ENCODE results near the gene RTTN.

The RTTN gene

DNA sequence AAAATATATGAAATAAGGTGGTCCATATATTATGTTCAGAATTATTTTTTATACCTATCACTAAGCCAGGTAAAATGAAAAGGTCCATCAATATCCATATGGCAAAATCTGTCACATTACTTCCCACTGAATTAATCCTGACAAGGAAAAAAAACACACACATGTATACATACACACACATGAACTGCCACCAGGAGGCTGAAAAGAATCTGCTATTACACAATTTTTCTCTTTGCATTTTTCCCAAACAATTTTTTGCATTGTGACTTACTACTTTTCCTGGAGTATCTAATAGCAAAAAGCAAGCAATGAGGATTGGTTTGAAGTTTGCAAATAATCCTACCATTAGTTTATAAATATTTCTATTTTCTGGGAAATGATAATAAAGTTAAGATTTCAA lies 129.6 kb downstream of the RTTN start:
- DNase-seq (ENCODE audit: low read depth in 2 of 2) = no peak

DNA sequence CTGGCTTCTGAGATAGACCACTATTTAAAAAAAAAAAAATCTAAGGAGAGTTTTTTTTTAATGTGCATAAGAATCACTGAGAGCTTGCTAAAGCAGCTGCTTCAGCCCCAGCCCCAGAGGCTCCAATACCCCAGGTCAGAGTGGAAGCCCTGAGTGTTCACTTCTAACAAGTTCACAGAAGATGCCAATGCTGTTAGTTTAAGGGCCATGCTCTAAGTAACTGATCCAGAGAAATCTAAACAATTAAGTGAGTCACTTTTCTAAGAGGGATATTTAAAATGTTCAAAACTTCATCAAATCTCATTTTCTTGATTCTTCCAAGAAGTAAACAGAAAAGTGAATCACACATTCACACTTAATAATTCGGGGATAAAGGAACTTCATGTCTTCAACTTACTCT lies 131.4 kb downstream of the RTTN start:
- DNase-seq (ENCODE audit: low read depth in 2 of 2) = no peak

DNA sequence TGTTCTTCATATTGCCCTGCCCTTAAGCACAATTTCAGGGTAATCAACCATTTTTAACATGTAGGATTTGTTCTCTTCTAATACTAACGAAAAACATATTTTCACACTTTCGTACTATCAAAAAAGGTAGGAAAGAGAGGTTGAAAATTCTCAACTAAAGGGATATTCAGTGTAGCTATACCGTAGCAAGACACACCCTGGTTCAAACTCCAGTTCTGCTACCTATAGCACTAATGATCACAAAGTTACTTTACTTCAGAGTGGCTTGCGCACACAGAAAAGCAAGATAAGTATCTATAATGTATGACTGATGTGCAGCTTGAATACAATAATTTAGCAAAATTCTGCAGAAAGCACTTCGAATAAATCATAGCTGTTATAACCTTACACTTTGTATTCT lies 132.1 kb downstream of the RTTN start:
- DNase-seq (ENCODE audit: low read depth in 2 of 2) = no peak

DNA sequence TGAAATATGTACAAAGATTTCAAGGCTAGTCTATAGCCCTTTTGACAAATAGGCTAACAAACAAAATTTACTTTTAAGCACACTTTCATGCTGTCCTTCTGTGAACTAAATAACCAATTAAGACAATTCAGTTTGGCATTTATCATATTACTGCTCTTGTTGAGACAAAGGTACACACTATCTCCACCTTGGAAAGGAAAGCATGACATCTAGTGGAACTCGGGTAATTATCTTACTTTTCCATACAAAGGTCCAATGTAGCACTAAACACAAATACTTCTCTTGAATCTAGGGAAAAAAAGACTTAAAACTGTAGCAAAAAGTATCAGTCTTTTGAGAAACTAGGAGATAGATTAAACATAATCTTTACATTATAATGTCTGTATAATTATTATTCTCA lies 132.8 kb downstream of the RTTN start:
- peak; percentile 9 to 12 for DNase-seq (ENCODE audit: low read depth in 2 of 2)

DNA sequence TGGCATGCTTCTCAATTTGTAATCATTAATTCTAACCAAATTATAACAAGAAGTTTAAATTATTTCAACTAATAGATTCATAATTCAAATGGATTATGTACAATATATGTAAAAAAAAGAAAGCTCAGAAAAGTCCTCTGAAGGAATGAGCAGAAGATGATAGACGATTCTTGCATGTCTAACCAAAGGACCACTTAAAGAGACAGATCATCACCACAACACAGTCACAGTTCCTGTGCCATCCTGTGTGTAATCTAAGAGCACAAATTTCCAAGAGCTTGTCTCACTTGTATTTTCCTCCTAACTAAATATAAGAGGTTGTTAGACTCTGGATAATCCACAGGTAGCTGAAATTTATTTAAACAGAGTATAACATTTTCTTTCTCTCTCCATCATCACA lies 135.5 kb downstream of the RTTN start:
- DNase-seq (ENCODE audit: low read depth in 2 of 2) = no peak

DNA sequence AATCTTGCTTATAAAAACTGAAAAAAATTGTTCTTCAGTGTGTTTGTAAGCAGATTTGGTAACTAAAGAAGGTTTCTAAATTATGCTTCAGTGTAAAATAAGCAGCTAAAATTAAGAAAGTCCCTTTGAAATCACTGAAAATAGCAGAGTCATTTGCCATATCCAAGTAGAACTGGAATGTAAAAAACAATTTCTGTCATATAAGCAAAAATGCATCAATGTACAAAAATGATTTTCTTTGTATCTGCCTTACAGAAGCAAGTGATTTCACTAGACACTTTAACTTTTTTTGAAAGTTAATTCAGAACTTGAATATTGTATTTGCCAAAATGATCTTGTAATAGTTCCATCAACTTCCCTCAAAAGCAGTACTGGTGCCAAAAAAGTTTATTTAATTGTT lies 136.1 kb downstream of the RTTN start:
- no peak for DNase-seq (ENCODE audit: low read depth in 2 of 2)

DNA sequence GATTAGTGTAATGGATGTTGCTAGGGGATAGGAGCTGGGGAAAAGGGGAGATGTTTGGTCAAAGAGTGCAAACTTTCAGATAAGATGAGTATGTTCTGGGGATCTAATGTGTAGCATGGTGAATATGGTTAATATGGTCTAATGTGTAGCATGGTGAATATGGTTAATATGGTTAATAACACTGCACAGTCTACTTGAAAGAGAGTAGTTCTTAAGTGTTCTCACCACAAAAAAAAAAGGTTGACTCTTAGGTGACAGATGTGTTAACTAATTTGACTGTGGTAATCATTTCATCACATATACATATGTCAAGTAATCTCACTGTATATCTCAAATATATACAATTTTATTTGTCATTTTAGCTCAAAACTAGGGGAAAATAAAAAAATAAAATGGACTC lies 136.5 kb downstream of the RTTN start:
- no peak for DNase-seq (ENCODE audit: low read depth in 2 of 2)

DNA sequence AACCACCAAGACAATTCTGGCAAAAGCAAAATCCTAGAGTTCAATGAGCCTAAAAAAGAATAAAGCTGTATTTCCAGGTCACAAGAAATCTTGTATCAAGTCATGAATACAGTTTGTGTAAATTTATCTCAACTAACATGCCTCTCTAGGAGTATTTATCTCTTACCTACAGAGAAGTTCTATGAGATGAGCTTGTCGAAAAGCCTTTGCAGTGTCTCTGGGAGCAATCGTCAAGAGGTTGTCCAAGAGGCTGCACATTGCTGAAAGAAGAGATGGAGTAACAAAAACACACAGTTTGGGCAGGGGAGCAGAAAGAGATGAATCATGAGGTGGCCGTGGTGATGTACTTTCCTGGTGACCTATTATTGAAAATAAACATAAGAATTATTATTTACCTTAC lies 145.8 kb downstream of the RTTN start:
- no peak for DNase-seq (ENCODE audit: low read depth in 2 of 2)

DNA sequence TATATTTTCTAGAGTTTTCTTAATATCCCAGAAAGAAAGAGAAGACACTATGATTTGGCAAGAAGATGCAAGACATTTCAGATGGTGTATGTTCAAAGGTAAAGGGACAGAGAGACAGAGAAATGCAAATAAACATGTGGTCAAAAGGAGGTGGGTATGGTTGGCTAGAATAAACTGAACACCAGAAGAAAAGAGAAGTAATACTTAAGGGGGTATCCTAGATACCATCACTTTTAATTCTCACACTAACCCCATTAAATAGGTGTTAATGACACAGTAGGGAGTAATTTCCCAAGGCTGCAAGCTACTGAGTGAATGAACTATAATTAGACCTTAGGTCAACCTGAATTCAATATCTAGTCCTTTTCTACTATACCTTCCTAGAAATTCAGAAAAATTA lies 146.6 kb downstream of the RTTN start:
- DNase-seq (ENCODE audit: low read depth in 2 of 2) = no peak

DNA sequence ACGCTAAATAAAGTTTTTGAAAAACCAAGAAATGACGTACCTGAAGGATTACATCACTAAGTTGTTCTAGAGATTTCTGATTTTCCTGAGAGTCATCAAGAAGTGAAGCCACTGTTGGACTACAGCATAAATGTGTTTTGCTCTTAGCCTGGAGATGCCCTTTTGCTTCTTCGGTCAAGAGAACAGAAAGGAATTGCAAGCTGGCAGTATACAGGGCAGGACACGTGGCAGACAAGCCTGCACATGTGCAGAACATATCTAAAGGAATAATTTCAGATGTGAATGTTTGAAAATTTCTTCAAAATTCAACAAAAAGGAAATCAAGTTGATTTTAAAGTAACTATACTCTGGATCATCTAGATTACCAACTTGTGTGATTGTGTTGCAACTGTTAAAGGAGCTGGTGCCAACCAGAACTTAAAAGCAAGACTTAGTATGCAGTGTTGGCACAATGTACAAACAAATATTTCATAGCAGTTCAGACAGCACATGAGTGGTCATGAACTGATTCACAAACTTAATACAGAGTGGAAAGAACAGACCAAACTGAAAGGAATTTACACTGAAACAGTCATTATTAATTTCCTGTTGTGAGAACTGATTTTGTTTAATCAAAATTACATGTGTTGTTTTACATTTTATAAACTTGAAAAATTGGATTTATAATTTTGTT lies 157.4 kb downstream of the RTTN start:
- peak in 1 of 2 experiments; percentile 15 for DNase-seq (ENCODE audit: low read depth in 2 of 2)

DNA sequence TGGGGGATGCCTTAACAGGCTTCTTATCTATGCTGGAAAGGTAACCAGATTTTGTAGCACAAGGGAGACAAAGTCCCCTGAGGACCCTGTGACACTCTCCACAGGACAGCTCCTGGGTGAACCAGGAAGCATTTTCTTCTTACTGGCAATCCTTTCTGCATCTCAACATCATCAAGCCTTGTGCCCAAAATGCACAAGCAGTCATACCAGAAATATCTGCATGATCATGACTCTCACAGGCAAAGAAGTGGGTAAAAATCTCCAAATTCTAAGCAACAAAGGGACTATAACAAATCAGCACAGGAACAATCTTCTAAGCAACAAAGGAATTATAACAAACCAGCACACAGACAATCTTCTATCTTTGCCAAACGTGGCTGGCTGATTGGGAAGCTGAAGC lies 158.7 kb downstream of the RTTN start:
- no peak for DNase-seq (ENCODE audit: low read depth in 2 of 2)

DNA sequence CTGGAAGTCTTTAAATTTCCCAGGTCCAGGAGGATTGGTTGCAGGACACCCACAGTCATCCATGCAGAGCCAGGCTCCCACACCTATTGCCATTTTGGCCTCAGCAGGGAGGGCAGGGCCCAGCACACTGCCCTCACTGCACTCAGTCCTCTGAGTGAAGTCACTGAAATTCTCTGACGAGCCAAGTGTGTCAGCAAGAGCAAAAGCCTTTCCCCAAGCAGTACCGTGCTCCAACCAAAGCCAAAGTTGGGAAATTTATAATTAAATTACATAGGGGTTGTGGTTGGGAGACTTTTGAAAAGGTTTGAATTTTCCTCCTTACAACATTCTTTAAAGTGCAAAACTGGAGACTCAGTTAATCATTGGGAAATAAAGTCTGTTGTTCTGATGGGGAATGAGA lies 159.3 kb downstream of the RTTN start:
- peak; percentile 40 to 42 for DNase-seq (ENCODE audit: low read depth in 2 of 2)

DNA sequence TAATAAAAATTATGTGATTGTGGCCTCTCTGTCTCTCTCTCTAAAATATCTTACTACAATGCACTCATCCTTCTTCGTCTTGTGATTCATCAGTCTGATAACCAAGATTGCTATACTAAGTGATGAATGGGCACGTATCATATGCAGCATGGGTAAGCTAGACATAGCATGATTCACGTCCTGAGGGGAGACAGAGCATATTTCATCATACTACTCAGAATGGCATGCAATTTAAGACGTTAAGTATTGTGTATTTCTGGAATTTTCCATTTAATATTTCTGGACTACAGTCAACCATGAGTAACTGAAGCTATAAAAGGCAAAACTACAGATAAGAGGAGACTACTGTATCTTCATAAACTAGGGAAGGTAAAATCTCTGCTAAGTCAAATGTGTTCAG lies 160.9 kb downstream of the RTTN start:
- DNase-seq (ENCODE audit: low read depth in 2 of 2) = peak; percentile 95 to 97

DNA sequence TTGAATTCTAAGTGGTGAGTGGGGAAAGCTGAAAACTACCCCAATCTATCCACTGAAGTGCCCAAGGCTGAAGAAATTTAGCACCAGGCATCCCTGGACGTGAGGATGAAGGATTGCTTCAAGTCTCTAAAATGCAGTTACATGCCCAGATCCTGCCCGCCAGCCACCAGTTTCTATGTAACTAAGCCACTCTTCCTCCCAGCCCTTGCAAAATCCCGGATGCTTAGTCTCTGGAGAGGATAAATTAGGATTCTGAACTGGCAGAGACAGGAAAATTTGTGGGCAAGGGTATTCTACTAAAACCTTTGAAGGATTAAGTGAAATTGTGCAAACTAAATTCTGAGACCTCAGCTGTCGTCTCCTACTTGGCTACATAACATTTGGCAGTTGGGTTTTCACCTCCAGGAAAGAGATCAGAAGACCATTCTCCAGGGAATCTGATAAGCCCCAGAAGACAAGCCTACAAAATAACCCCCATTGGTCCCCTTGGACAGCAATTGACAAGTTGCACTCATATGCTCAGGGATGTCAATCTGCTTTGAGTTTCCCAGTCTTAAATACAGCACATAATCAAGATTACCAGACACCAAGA lies 163.9 kb downstream of the RTTN start:
- no peak for DNase-seq (ENCODE audit: low read depth in 2 of 2)

DNA sequence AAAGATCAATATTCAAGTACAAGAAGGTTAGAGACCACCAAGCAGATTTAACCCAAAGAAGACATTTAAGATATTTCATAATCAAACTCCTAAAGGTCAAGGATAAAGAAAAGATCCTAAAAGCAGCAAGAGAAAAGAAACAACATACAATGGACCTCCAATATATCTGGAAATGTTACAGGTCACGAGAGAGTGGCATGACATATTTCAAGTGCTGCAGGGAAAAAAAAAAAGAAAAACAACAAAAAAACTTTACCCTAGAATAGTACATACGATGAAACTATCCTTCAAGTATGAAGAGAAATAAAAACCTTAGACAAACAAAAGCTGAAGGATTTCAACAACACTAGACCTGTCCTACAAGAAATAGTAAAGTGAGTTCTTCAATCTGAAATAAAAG lies 166.3 kb downstream of the RTTN start:
- DNase-seq (ENCODE audit: low read depth in 2 of 2) = no peak

DNA sequence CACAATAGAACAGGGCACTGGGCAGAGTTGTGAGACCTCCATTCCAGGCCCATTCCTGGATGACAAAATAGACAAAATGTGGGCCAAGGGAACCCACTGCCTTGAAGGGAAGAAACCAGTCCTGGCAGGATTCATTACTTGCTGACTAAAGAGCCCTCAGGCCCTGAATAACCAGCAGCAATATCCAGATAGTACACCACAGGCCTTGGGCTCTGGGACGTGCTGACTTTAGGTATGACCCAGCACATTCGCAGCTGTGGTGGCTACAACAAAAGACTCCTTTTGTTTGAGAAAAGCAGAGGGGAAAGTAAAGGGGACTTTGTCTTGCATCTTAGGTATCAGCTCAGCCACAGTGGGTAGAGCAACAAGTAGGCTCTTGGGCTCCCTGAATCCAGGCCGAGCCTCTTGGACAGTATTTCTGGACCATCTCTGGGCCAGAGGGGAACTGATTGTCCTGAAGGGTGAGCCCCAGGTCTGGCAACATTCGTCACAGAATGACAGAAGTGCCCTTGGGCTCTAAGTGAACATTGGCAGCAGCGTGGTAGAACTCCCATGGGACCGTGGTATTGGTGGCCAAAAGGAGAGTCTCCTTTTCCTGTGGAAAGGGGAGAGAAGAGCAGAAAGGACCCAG lies 167.9 kb downstream of the RTTN start:
- DNase-seq (ENCODE audit: low read depth in 2 of 2) = no peak

DNA sequence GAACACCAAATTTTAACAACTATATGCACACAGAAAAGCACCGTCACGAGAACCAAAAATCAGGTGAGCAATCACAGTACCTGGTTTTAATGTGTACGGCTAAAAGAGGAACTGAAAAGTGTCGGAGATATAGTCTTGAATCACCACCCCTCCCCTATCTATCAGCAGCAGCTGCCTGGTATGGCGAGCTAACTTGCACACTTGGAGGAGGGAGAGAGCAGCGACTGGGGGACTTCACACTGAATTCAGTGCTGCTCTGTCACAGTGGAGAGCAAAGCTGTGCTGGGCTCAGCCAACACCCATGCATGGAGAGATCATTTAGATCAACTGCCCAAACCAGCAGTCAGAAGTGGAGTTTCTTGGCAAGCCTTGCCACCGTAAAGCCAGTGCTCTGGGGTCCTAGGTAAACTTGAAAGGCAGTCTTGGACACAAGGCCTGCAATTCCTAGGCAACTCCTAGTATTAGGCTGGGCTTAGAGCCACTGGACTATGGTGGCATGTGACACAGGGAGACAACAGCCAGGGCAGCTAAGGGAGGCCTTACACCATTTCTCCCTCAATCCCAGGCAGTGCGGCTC lies 168.6 kb downstream of the RTTN start:
- DNase-seq (ENCODE audit: low read depth in 2 of 2) = no peak

DNA sequence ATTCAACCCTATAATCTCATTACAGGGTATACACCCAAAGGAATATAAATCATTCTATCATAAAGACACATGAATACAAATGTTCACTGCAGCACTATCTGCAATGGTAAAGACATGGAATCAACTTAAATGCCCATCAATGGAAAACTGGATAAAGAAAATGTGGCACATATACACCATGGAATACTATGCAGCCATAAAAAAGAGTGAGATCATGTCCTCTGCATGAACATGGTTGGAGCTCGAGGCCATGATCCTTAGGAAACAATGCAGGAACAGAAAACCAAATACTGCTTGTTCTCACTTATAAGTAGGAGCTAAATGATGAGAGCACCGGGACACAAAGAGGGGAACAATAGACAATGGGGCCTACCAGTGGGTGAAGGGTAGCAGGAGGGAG lies 169.3 kb downstream of the RTTN start:
- DNase-seq (ENCODE audit: low read depth in 2 of 2) = no peak

DNA sequence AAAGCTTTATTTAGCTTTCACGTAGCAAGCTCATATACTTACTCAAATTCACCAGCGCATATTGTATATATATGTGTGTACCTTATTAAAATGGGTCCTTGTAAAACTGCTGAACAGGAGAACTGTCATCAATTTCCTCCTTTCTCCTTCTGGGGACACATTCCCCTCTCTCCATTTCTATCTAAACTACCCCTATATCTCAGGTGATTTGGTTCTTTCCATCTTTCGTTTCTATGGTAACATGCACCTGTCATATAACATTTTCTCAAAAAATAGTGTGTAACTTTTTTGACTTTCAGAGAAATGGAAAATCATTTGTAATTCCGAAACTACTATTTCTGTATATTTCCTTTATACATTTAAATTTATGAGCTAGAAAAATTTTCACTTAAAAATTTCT lies 174.3 kb downstream of the RTTN start:
- no peak for DNase-seq (ENCODE audit: low read depth in 2 of 2)

DNA sequence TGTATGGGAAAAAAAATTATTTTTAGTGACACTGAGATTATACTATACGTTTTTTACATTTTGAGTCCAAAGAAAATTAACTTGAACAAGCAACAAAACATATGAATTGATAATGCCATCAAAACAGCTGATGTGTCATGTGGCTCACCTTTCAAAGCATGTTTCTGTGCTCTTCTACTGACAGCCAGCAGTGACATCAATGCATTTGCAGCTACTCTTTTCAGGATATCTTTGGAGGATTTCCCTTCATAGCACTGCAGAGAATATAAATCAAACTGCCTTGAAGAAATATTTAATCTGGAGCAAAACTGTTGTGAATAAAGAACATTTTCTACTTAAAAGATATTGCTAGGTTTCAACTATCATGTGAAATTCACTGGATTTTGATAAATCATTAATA lies 174.8 kb downstream of the RTTN start:
- DNase-seq (ENCODE audit: low read depth in 2 of 2) = no peak

DNA sequence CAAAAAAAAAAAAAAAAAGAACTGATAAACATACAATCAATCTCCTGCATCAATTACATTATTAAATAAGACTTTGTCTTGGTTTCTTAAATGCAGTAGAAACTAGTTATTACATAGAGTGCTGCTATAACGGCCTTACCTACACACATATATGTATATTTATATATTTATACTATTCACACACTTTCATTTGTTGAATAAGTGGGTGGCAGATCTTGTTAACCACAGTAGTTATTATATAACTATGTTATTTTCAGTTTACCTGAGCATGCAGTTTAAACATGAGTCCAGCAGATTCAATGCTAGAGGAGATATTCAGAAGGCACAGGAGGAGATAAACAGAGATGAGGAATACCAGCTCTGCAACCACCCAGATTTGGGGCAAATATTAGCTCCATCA lies 176.3 kb downstream of the RTTN start:
- no peak for DNase-seq (ENCODE audit: low read depth in 2 of 2)

DNA sequence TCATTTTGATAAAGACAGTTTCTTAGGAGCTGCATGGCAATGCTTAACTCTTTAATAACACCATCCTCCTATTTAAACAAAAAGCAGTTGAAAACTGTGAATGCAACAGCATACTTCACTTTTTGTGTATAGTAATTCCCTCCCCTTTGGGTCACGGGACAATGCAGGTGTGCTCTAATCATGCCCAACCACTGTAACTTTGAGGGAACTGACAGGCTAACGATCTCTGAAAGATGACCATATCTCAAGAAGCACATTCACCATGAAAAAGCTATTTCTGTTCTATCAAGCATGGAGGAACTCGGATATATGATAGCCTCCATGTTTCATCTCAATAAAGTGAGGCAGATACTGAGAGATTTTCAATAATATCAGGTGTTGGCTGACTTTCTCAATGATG lies 176.8 kb downstream of the RTTN start:
- no peak for DNase-seq (ENCODE audit: low read depth in 2 of 2)

DNA sequence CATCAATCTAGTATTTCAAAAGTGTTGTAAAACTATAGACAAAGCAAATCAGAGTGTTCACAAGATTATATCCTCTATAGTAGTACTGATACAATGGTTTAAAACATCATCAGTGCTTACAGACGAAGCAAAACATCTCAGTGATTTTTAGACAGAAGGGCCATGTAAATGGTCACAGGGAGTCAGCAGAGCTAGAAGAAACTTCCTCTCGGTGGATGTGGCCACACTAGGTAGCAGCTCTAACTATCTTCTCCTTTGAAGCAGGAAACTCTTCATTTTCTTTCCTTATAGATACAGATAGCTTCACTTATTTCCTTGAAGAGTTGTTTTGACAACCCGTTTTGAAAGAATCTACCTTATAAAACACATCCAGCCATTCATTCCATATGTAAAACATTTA lies 177.4 kb downstream of the RTTN start:
- no peak for DNase-seq (ENCODE audit: low read depth in 2 of 2)
